SH-SY5Y (cell line): ENCODE measurements around the gene XYLT1.

Source experiments
- GATA2 ChIP-seq: IDR thresholded peaks from 2 replicates; pipeline ENCODE4 v1.6.1; 2011; ENCODE audit warnings: mild to moderate bottlenecking, low read depth, low read length
- GATA3 ChIP-seq: IDR thresholded peaks from 2 replicates; pipeline ENCODE4 v1.6.1; 2011; ENCODE audit warnings: low read depth, mild to moderate bottlenecking, low read length, moderate library complexity

DNA sequence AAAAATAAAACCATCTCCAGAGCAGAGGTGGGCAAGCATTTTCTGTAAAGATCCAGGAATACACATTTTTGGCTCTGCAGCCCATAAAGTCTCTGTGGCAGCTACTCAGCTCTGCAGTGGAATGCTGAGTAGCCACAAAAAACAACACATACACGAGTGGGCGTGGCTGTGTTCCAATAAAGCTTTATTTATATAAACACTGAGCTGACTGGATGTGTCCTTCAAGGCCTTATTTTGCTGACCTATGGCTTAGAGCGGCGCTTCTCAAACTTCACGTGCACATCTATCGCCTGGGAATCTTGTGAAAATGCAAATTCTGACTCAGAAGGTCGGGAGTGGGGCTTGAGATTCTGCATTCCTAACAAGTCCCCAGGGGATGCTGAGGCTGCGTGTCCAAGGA, 39.7 kb downstream of the XYLT1 start:
- TF ChIP-seq GATA2 = no peak
- no peak for TF ChIP-seq GATA3
